Bronchial epithelial cell (primary cell): Measurements from ENCODE around the gene PIM3. TPM values are rescaled to one million over a fixed set of nuclear protein-coding genes. Genes with fewer than 3 reads are reported as not detected.
A peak's percentile ranks its signal among the peaks of the same experiment; 100 is the strongest.

ENCODE experiments used
- DNase-seq: peaks from one replicate; pipeline ENCODE4 v3.0.0-alpha.2; 2010; ENCODE audit warnings: low read depth
- FAIRE-seq: peaks from 2 replicates; lab custom pipeline; 2011; peaks lifted over from hg19 to GRCh38; lab: Jason Lieb, UNC
- H3K27me3 ChIP-seq: 2 replicates; pipeline ENCODE4 v1.5.1; 2011; ENCODE audit warnings: low read length; ENCODE audit not compliant: control insufficient read depth, insufficient read depth
- H3K36me3 ChIP-seq: 2 replicates; pipeline ENCODE4 v1.5.1; 2011; ENCODE audit warnings: low read length; ENCODE audit not compliant: control insufficient read depth, insufficient read depth
- H3K4me3 ChIP-seq: 2 replicates; pipeline ENCODE4 v1.5.1; 2011; ENCODE audit warnings: mild to moderate bottlenecking, low read depth, low read length, control low read depth
- total RNA-seq: library from RNA; depleted of rRNA; stranded (reverse); fragments of >200 nt; gene quantifications from 2 replicates; pipeline ENCODE4 v1.2.1, GENCODE V29; 2014
- TF ChIP-seq, protein P1 (sequence below): IDR thresholded peaks from 2 replicates; pipeline ENCODE4 v1.5.1; 2011; ENCODE audit warnings: mild to moderate bottlenecking, moderate library complexity, low read length, control low read depth, inconsistent platforms; ENCODE audit not compliant: insufficient read depth, severe bottlenecking

The PIM3 gene
- total RNA-seq, 1 donor from 2014 or later: 67.1 TPM

GRCh38 chr22:49958931-49959781 lies 1.4 kb upstream of the PIM3 start:
- TF ChIP-seq, protein P1, sequence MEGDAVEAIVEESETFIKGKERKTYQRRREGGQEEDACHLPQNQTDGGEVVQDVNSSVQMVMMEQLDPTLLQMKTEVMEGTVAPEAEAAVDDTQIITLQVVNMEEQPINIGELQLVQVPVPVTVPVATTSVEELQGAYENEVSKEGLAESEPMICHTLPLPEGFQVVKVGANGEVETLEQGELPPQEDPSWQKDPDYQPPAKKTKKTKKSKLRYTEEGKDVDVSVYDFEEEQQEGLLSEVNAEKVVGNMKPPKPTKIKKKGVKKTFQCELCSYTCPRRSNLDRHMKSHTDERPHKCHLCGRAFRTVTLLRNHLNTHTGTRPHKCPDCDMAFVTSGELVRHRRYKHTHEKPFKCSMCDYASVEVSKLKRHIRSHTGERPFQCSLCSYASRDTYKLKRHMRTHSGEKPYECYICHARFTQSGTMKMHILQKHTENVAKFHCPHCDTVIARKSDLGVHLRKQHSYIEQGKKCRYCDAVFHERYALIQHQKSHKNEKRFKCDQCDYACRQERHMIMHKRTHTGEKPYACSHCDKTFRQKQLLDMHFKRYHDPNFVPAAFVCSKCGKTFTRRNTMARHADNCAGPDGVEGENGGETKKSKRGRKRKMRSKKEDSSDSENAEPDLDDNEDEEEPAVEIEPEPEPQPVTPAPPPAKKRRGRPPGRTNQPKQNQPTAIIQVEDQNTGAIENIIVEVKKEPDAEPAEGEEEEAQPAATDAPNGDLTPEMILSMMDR: no peak
- FAIRE-seq (no peak), DNase-seq (no peak)
- Histone ChIP-seq H3K27me3 (no peaks in the 10 kb centered on the region), H3K4me3 (peak overlapping the region; percentile 98), H3K36me3 (peaks cover 19% of the 10 kb centered on the region)

GRCh38 chr22:49959782-49960158 lies 802 bp upstream of the PIM3 start:
- Histone ChIP-seq H3K4me3 (peak overlapping the region; percentile 98), H3K27me3 (no peaks in the 10 kb centered on the region), H3K36me3 (peaks cover 20% of the 10 kb centered on the region)
- TF ChIP-seq, protein P1: no peak
- DNase-seq (peak; percentile 54), FAIRE-seq (no peak)

DNA sequence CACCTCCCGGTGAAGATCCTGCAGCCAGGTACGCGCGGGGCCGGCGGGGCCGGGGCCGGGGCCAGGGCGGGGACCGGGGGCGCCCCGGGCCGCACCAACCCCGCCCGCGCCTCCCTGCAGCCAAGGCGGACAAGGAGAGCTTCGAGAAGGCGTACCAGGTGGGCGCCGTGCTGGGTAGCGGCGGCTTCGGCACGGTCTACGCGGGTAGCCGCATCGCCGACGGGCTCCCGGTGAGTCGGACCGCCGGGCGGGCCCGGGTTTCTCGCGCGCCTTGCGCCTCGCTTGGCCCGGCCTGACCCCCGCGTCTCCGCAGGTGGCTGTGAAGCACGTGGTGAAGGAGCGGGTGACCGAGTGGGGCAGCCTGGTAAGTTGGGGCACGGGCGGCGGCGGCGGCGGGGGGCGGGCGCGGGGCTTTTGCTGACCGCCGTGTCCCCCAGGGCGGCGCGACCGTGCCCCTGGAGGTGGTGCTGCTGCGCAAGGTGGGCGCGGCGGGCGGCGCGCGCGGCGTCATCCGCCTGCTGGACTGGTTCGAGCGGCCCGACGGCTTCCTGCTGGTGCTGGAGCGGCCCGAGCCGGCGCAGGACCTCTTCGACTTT lies 531 bp downstream of the PIM3 start:
- TF ChIP-seq, protein P1: no peak
- Histone ChIP-seq H3K27me3 (no peaks in the 10 kb centered on the region), H3K4me3 (peak overlapping the region; percentile 98), H3K36me3 (peaks cover 20% of the 10 kb centered on the region)
- FAIRE-seq (no peak), DNase-seq (no peak)

DNA sequence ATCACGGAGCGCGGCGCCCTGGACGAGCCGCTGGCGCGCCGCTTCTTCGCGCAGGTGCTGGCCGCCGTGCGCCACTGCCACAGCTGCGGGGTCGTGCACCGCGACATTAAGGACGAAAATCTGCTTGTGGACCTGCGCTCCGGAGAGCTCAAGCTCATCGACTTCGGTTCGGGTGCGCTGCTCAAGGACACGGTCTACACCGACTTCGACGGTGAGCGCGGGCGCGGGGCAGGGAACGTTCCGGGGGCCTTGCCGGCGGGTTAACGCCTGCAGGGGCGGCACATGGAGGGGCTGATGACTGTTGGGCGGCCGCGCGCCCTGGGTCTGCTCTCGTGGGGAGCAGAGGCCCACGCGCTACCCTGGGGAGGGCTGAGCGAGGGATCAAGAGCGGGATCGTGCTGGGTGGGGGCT lies 1.0 kb downstream of the PIM3 start:
- DNase-seq (no peak), FAIRE-seq (no peak)
- TF ChIP-seq, protein P1: no peak

GRCh38 chr22:49962012-49962750 lies 1.6 kb downstream of the PIM3 start:
- peak overlapping the region; percentile 98 for H3K4me3 ChIP-seq
- H3K27me3 ChIP-seq: no peaks in the 10 kb centered on the region
- peaks cover 20% of the 10 kb centered on the region for H3K36me3 ChIP-seq
- DNase-seq: peak; percentile 77
- no peak for FAIRE-seq
- TF ChIP-seq, protein P1: no peak

More for the DNA sequence above, 1.0 kb downstream of the PIM3 start:
- peaks cover 20% of the 10 kb centered on the region for H3K36me3 ChIP-seq
- H3K27me3 ChIP-seq: no peaks in the 10 kb centered on the region
- peak overlapping the region; percentile 98 for H3K4me3 ChIP-seq
